Smooth muscle cell (in vitro differentiated cells): Measurements from ENCODE around the gene DMRT2. TPM values are rescaled to one million over a fixed set of nuclear protein-coding genes. Genes with fewer than 3 reads are reported as not detected.

Source experiments
- DNase-seq: peaks from one replicate; lab custom pipeline; 2025; ENCODE audit not compliant: unreplicated experiment; lab: John Stamatoyannopoulos, UW
- H2AFZ ChIP-seq: fragments of 200-600 bp; sonication (generic); 2 replicates; pipeline ENCODE4 v1.6.0; 2016; ENCODE audit warnings: antibody characterized with exemption, low read depth, mild to moderate bottlenecking
- H3F3A ChIP-seq: fragments of 200-600 bp; sonication (generic); 2 replicates; pipeline ENCODE4 v1.6.0; 2017; ENCODE audit warnings: antibody characterized with exemption, low read depth
- H3K27ac ChIP-seq: fragments of 200-600 bp; sonication (generic); 2 replicates; pipeline ENCODE4 v1.5.1; 2016; ENCODE audit warnings: low read depth, mild to moderate bottlenecking
- H3K27me3 ChIP-seq: fragments of 200-600 bp; sonication (generic); 2 replicates; pipeline ENCODE4 v1.6.1; 2016; ENCODE audit warnings: low read depth, mild to moderate bottlenecking
- H3K36me3 ChIP-seq: fragments of 200-600 bp; sonication (generic); 2 replicates; pipeline ENCODE4 v1.5.1; 2016; ENCODE audit warnings: low read depth
- H3K4me1 ChIP-seq: fragments of 200-600 bp; sonication (generic); 2 replicates; pipeline ENCODE4 v1.5.1; 2016; ENCODE audit warnings: low read depth
- H3K4me2 ChIP-seq: fragments of 200-600 bp; sonication (generic); 2 replicates; pipeline ENCODE4 v1.6.0; 2016; ENCODE audit warnings: mild to moderate bottlenecking
- H3K4me3 ChIP-seq: fragments of 200-600 bp; sonication (generic); 2 replicates; pipeline ENCODE4 v1.5.1; 2016; ENCODE audit warnings: mild to moderate bottlenecking
- H3K79me2 ChIP-seq: fragments of 200-600 bp; sonication (generic); 2 replicates; pipeline ENCODE4 v1.6.0; 2016; ENCODE audit warnings: low read depth, mild to moderate bottlenecking
- H3K9ac ChIP-seq: fragments of 200-600 bp; sonication (generic); 2 replicates; pipeline ENCODE4 v1.6.0; 2016; ENCODE audit warnings: low read depth
- H3K9me3 ChIP-seq: fragments of 200-600 bp; sonication (generic); replicated peaks from 2 replicates; pipeline ENCODE4 v1.5.1; 2016; ENCODE audit warnings: low read depth
- H4K20me1 ChIP-seq: fragments of 200-600 bp; sonication (generic); 2 replicates; pipeline ENCODE4 v1.6.0; 2016; ENCODE audit warnings: low read depth
- CTCF ChIP-seq: fragments of 200-600 bp; sonication (generic); IDR thresholded peaks from 2 replicates; pipeline ENCODE4 v1.5.1; 2017; ENCODE audit warnings: borderline replicate concordance, mild to moderate bottlenecking, antibody characterized with exemption; ENCODE audit not compliant: insufficient read depth, poor library complexity, severe bottlenecking
- WGBS: methylation state at CpG from one replicate; pipeline ENCODE4 v1.1.7; 2016; ENCODE audit warnings: low lambda C conversion rate; 5-methylcytosine and 5-hydroxymethylcytosine counted together
- polyA plus RNA-seq: library from polyadenylated mRNA; unstranded; fragments of >200 nt; fragmentation: Nextera tagmentation; extraction: Ambion mirVana; gene quantifications from 2 replicates; pipeline ENCODE4 v1.2.1, GENCODE V29; 2016
- total RNA-seq: library from RNA; depleted of rRNA; stranded (reverse); fragments of >200 nt; gene quantifications from 2 replicates; pipeline ENCODE4 v1.2.3, GENCODE V29; 2014

DMRT2 gene
- total and polyA plus RNA-seq, 2 experiments from 2014 or later: not detected

- no peak overlapping the region for H3K4me3 ChIP-seq
- H3K9ac ChIP-seq: no peak overlapping the region
- DNase-seq: no peak
- H2AFZ ChIP-seq: no peak overlapping the region
- no peaks in the 10 kb centered on the region for H4K20me1 ChIP-seq
- no peaks in the 10 kb centered on the region for H3F3A ChIP-seq
- H3K4me2 ChIP-seq: no peak overlapping the region
- no peaks in the 10 kb centered on the region for H3K27me3 ChIP-seq
- peaks cover 6% of the 10 kb centered on the region for H3K9me3 ChIP-seq
- no peaks in the 10 kb centered on the region for H3K4me1 ChIP-seq
- no peaks in the 10 kb centered on the region for H3K79me2 ChIP-seq
- H3K27ac ChIP-seq: no peak overlapping the region
- TF ChIP-seq CTCF: no peak
- H3K36me3 ChIP-seq: no peaks in the 10 kb centered on the region
These were observed 48.4 kb downstream of the DMRT2 start for GRCh38 chr9:1098551-1098950.

GRCh38 chr9:1100201-1100600 lies 50.0 kb downstream of the DMRT2 start:
- DNase-seq: no peak
- WGBS: 24% methylated on average over 2 of the region's 2 CpGs
- H3K4me1 ChIP-seq: no peaks in the 10 kb centered on the region
- H3K9me3 ChIP-seq: peaks cover 6% of the 10 kb centered on the region
- H3K27me3 ChIP-seq: no peaks in the 10 kb centered on the region
- no peaks in the 10 kb centered on the region for H3K36me3 ChIP-seq
- no peak overlapping the region for H3K4me3 ChIP-seq
- no peaks in the 10 kb centered on the region for H3F3A ChIP-seq
- H4K20me1 ChIP-seq: no peaks in the 10 kb centered on the region
- no peaks in the 10 kb centered on the region for H3K79me2 ChIP-seq
- no peak overlapping the region for H2AFZ ChIP-seq
- H3K4me2 ChIP-seq: no peak overlapping the region
- H3K27ac ChIP-seq: no peak overlapping the region
- no peak overlapping the region for H3K9ac ChIP-seq
- no peak for TF ChIP-seq CTCF

- Histone ChIP-seq H3K4me2 (no peak overlapping the region), H4K20me1 (no peaks in the 10 kb centered on the region), H3K4me3 (no peak overlapping the region), H3K79me2 (no peaks in the 10 kb centered on the region), H3K27me3 (no peaks in the 10 kb centered on the region), H3F3A (no peaks in the 10 kb centered on the region), H3K9me3 (peaks cover 6% of the 10 kb centered on the region), H2AFZ (no peak overlapping the region), H3K36me3 (no peaks in the 10 kb centered on the region), H3K27ac (no peak overlapping the region), H3K4me1 (no peaks in the 10 kb centered on the region), H3K9ac (no peak overlapping the region)
- no peak for DNase-seq
- WGBS: 62% methylated on average over 10 of the region's 10 CpGs
- TF ChIP-seq CTCF: no peak
These were observed 50.8 kb downstream of the DMRT2 start for GRCh38 chr9:1100945-1101344.

- WGBS: 52% methylated on average over 7 of the region's 7 CpGs
- H3K79me2 ChIP-seq: no peaks in the 10 kb centered on the region
These were observed 51.9 kb downstream of the DMRT2 start for GRCh38 chr9:1101846-1102641.

More at GRCh38 chr9:1101846-1102641, 51.9 kb downstream of the DMRT2 start:
- Histone ChIP-seq H4K20me1 (no peaks in the 10 kb centered on the region), H3K4me2 (no peak overlapping the region), H3K27ac (no peak overlapping the region), H3K9me3 (no peaks in the 10 kb centered on the region), H3F3A (no peaks in the 10 kb centered on the region), H3K4me1 (no peaks in the 10 kb centered on the region), H2AFZ (no peak overlapping the region), H3K4me3 (no peak overlapping the region), H3K9ac (no peak overlapping the region), H3K27me3 (no peaks in the 10 kb centered on the region), H3K36me3 (no peaks in the 10 kb centered on the region)
- DNase-seq: no peak
- TF ChIP-seq CTCF: no peak
